SIG-M5 treated with dmso at 0.1 percent for 504 hours (cell line): ENCODE data around the gene TMEM121B.

ENCODE experiments used
- DNase-seq: peaks from one replicate; lab custom pipeline; 2025; ENCODE audit not compliant: unreplicated experiment; lab: John Stamatoyannopoulos, UW

Gene TMEM121B

GRCh38 chr22:17112491-17113042 lies 8.6 kb downstream of the TMEM121B start:
- DNase-seq: no peak

- no peak for DNase-seq
Observed at GRCh38 chr22:17110791-17111550, 10.2 kb downstream of the TMEM121B start.

- no peak for DNase-seq
Observed at GRCh38 chr22:17109976-17110375, 11.2 kb downstream of the TMEM121B start.

- DNase-seq: no peak
Observed at GRCh38 chr22:17109113-17109865, 11.9 kb downstream of the TMEM121B start.

- no peak for DNase-seq
Observed at GRCh38 chr22:17108256-17109112, 12.7 kb downstream of the TMEM121B start.

- no peak for DNase-seq
Observed at GRCh38 chr22:17107547-17107810, 13.7 kb downstream of the TMEM121B start.

- DNase-seq: peak; percentile 98
Observed at GRCh38 chr22:17106785-17107546, 14.2 kb downstream of the TMEM121B start.

- peak; percentile 68 for DNase-seq
Observed at GRCh38 chr22:17106161-17106784, 14.9 kb downstream of the TMEM121B start.

GRCh38 chr22:17105143-17106129 lies 15.7 kb downstream of the TMEM121B start:
- no peak for DNase-seq

GRCh38 chr22:17104336-17104935 lies 16.7 kb downstream of the TMEM121B start:
- DNase-seq: no peak

GRCh38 chr22:17103351-17103750 lies 17.8 kb downstream of the TMEM121B start:
- DNase-seq: no peak

GRCh38 chr22:17102297-17102667 lies 18.9 kb downstream of the TMEM121B start:
- peak; percentile 46 for DNase-seq

- no peak for DNase-seq
Observed at GRCh38 chr22:17101475-17102296, 19.5 kb downstream of the TMEM121B start.

GRCh38 chr22:17100621-17101020 lies 20.5 kb downstream of the TMEM121B start:
- DNase-seq: no peak

GRCh38 chr22:17098379-17098819 lies 22.8 kb downstream of the TMEM121B start:
- DNase-seq: peak; percentile 98

GRCh38 chr22:17097701-17098100 lies 23.5 kb downstream of the TMEM121B start:
- DNase-seq: no peak

- DNase-seq: no peak
Observed at GRCh38 chr22:17097062-17097461, 24.1 kb downstream of the TMEM121B start.

- no peak for DNase-seq
Observed at GRCh38 chr22:17096071-17096470, 25.1 kb downstream of the TMEM121B start.
